Adrenal gland (tissue), 5 donors: ENCODE data around the gene APCDD1.

Source experiments
- POLR2A ChIP-seq, 2 donors: fragments of 450-650 bp; IDR thresholded peaks; one replicate each; pipeline ENCODE4 v1.6.1; 2017; ENCODE audit warnings: antibody characterized with exemption in 2 of 2, mild to moderate bottlenecking in 2 of 2, moderate library complexity in 1 of 2
- TF ChIP-seq, protein P1 (sequence below), 6 experiments: fragments of 450-650 bp in 4 of 6; fragments of 200-600 bp in 2 of 6; sonication (generic) in 1 of 6; IDR thresholded peaks; 1 replicate in 5 of 6; 2 replicates in 1 of 6; pipeline versions ENCODE4 v1.5.1 to v1.8.0; 2016 to 2021; ENCODE audit warnings: antibody characterized with exemption in 6 of 6, mild to moderate bottlenecking in 2 of 6, moderate library complexity in 1 of 6
- donor health status: DM: no; HTN: no; CAD: no.

DNA sequence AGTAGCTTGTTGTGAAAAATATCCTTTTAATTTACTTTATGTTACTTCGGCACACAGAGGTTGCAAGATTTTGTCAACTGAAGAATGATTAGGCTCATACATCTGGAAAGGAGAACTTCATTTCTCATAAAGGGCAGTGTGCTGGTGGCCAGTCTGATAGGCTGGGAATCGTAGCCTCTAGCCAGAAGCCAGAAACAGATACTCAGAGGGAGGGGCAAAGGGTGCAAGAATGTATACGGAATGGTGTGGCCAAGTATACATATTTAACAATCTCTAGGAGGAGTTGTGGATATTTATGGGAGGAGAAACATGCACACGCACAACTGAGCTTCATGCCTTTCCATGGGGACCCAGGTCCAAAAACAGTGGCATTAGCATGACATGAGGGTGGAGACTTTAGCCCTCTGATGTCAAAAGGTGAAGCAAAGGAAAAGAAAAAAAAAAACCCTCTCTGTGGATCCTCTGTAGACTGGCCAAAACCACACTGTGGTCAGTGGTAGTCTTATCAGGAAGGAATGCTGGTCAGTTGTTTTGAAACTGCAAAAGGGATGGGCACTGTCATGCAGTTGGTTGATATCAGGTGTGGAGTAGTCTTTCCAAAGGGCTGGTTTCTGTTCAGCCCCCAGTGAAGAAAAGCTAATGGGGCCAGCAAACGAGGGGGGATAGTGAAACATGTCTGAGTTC is 34.9 kb upstream of the APCDD1 start:
- no peak for TF ChIP-seq POLR2A (IDR thresholded peaks at IDR 0.05)
- TF ChIP-seq, protein P1, sequence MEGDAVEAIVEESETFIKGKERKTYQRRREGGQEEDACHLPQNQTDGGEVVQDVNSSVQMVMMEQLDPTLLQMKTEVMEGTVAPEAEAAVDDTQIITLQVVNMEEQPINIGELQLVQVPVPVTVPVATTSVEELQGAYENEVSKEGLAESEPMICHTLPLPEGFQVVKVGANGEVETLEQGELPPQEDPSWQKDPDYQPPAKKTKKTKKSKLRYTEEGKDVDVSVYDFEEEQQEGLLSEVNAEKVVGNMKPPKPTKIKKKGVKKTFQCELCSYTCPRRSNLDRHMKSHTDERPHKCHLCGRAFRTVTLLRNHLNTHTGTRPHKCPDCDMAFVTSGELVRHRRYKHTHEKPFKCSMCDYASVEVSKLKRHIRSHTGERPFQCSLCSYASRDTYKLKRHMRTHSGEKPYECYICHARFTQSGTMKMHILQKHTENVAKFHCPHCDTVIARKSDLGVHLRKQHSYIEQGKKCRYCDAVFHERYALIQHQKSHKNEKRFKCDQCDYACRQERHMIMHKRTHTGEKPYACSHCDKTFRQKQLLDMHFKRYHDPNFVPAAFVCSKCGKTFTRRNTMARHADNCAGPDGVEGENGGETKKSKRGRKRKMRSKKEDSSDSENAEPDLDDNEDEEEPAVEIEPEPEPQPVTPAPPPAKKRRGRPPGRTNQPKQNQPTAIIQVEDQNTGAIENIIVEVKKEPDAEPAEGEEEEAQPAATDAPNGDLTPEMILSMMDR (IDR thresholded peaks at IDR 0.05) = no peak
